Erythroblast (primary cell): ENCODE measurements around the gene OLIG2.

Experiments used
- GATA1 ChIP-seq: IDR thresholded peaks from 2 replicates; pipeline ENCODE4 v1.6.1; 2011; ENCODE audit warnings: low read depth, mild to moderate bottlenecking, control low read depth, low read length, moderate library complexity
- POLR2A ChIP-seq: IDR thresholded peaks from 2 replicates; pipeline ENCODE4 v1.6.1; 2011; ENCODE audit warnings: mild to moderate bottlenecking, low read length

GRCh38 chr21:33076600-33077329, 51.0 kb downstream of the OLIG2 start:
- no peak for TF ChIP-seq POLR2A
- TF ChIP-seq GATA1: no peak
